Kasumi-1 (cell line): ENCODE data around the gene MATN4.

Experiments
- DNase-seq, 2 experiments: peaks; one replicate each; lab custom pipeline; 2025; lab: John Stamatoyannopoulos, UW

MATN4 gene

GRCh38 chr20:45313943-45314342 lies 5.8 kb upstream of the MATN4 start:
- no peak for DNase-seq

- no peak for DNase-seq
Observed at GRCh38 chr20:45313065-45313695, 5.1 kb upstream of the MATN4 start.

- DNase-seq = no peak
Observed at GRCh38 chr20:45312241-45312640, 4.1 kb upstream of the MATN4 start.

GRCh38 chr20:45311589-45312211 lies 3.6 kb upstream of the MATN4 start:
- peak; percentile 30 to 46 for DNase-seq

GRCh38 chr20:45309075-45309474 lies 976 bp upstream of the MATN4 start:
- DNase-seq = no peak

- DNase-seq = no peak
Observed at GRCh38 chr20:45307076-45307640, 941 bp downstream of the MATN4 start.

GRCh38 chr20:45306431-45306982 lies 1.6 kb downstream of the MATN4 start, which contains the start of gene RBPJL:
RBPJL (plus strand) TSS chr20:45306840; CDS start chr20:45306923, 83 bp downstream.
- DNase-seq = no peak

GRCh38 chr20:45305262-45305661 lies 2.8 kb downstream of the MATN4 start:
- no peak for DNase-seq

- DNase-seq = no peak
Observed at GRCh38 chr20:45304464-45304999, 3.6 kb downstream of the MATN4 start.

- no peak for DNase-seq
Observed at GRCh38 chr20:45303586-45304463, 4.3 kb downstream of the MATN4 start.

- DNase-seq = no peak
Observed at GRCh38 chr20:45301824-45302271, 6.3 kb downstream of the MATN4 start.

GRCh38 chr20:45300961-45301360 lies 7.1 kb downstream of the MATN4 start:
- peak; percentile 15 to 37 for DNase-seq

- no peak for DNase-seq
Observed at GRCh38 chr20:45299786-45300185, 8.3 kb downstream of the MATN4 start.

GRCh38 chr20:45297786-45298497 lies 10.2 kb downstream of the MATN4 start:
- DNase-seq = no peak

GRCh38 chr20:45294659-45295058 lies 13.4 kb downstream of the MATN4 start:
- no peak for DNase-seq

GRCh38 chr20:45294003-45294368 lies 14.1 kb downstream of the MATN4 start:
- DNase-seq = no peak

- peak; percentile 34 to 51 for DNase-seq
Observed at GRCh38 chr20:45293041-45294002, 14.8 kb downstream of the MATN4 start.

GRCh38 chr20:45292343-45292742 lies 15.8 kb downstream of the MATN4 start:
- no peak for DNase-seq

GRCh38 chr20:45291526-45291925 lies 16.6 kb downstream of the MATN4 start:
- no peak for DNase-seq
